GM12865 (cell line): ENCODE measurements around the gene SLC38A11.
"Not testable (repeated sequence)": the region's sequence is repeated elsewhere in the genome, so short reads cannot be mapped to it uniquely, and the experiment has no call there.

Source experiments
- DNase-seq: peaks from one replicate; pipeline ENCODE4 v3.0.0; 2010; ENCODE audit warnings: low read depth
- H3K4me3 ChIP-seq: 2 replicates; pipeline ENCODE4 v1.5.1; 2011; ENCODE audit warnings: mild to moderate bottlenecking, low read depth, low read length, control low read depth
- CTCF ChIP-seq: IDR thresholded peaks from 2 replicates; pipeline ENCODE4 v1.5.1; 2011; ENCODE audit warnings: low read length, control low read depth, low read depth, inconsistent platforms; ENCODE audit not compliant: insufficient read depth; ENCODE audit errors: missing control alignments

The SLC38A11 gene

GRCh38 chr2:164860694-164861042, 94.7 kb downstream of the SLC38A11 start:
- no peak overlapping the region for H3K4me3 ChIP-seq
- DNase-seq: no peak
- no peak for TF ChIP-seq CTCF

GRCh38 chr2:164859906-164860693, 95.2 kb downstream of the SLC38A11 start:
- H3K4me3 ChIP-seq, DNase-seq: not testable (repeated sequence)

GRCh38 chr2:164859251-164859818, 96.0 kb downstream of the SLC38A11 start:
- DNase-seq: no peak
- no peak overlapping the region for H3K4me3 ChIP-seq
- no peak for TF ChIP-seq CTCF

GRCh38 chr2:164852086-164852485, 103.2 kb downstream of the SLC38A11 start:
- TF ChIP-seq CTCF: no peak
- no peak overlapping the region for H3K4me3 ChIP-seq
- DNase-seq: no peak

GRCh38 chr2:164850235-164850634, 105.1 kb downstream of the SLC38A11 start:
- H3K4me3 ChIP-seq: no peak overlapping the region
- no peak for DNase-seq
- TF ChIP-seq CTCF: no peak

- no peak for DNase-seq
- TF ChIP-seq CTCF: no peak
- H3K4me3 ChIP-seq: no peak overlapping the region
These were observed 105.8 kb downstream of the SLC38A11 start for GRCh38 chr2:164849506-164849905.

GRCh38 chr2:164847981-164848741, 107.2 kb downstream of the SLC38A11 start:
- H3K4me3 ChIP-seq: no peak overlapping the region
- no peak for DNase-seq
- TF ChIP-seq CTCF: no peak
